HepG2 (cell line): ENCODE measurements around the gene IQSEC1. TPM values are rescaled to one million over a fixed set of nuclear protein-coding genes. Genes with fewer than 3 reads are reported as not detected.

Experiments used
- CENPX ChIP-seq: sonication (generic); formaldehyde crosslinking; IDR thresholded peaks from 2 replicates; pipeline ENCODE4 v1.9.0; 2021; ENCODE audit warnings: mild to moderate bottlenecking, missing genetic modification reagents, moderate library complexity
- GATAD1 ChIP-seq: IDR thresholded peaks from 2 replicates; pipeline ENCODE4 v1.6.1; 2016; ENCODE audit warnings: missing genetic modification reagents, missing compliant biosample characterization
- GATAD2A ChIP-seq: IDR thresholded peaks from 2 replicates; pipeline ENCODE4 v1.6.1; 2016
- ISL2 ChIP-seq: sonication (generic); formaldehyde crosslinking; IDR thresholded peaks from 2 replicates; pipeline ENCODE4 v1.5.0; 2020; ENCODE audit warnings: missing genetic modification reagents
- JUND ChIP-seq: sonication (generic); formaldehyde crosslinking; IDR thresholded peaks from 2 replicates; pipeline ENCODE4 v1.8.0; 2022; ENCODE audit warnings: mild to moderate bottlenecking, missing genetic modification reagents
- KAT7 ChIP-seq: IDR thresholded peaks from 2 replicates; pipeline ENCODE4 v1.6.1; 2018; ENCODE audit warnings: borderline replicate concordance, missing compliant biosample characterization
- MIXL1 ChIP-seq: IDR thresholded peaks from 2 replicates; pipeline ENCODE4 v1.6.1; 2016
- RAD21 ChIP-seq: fragments of 450-650 bp; formaldehyde crosslinking; IDR thresholded peaks from 2 replicates; pipeline ENCODE4 v1.5.0; 2020; ENCODE audit warnings: mild to moderate bottlenecking
- SMAD9 ChIP-seq: sonication (generic); formaldehyde crosslinking; IDR thresholded peaks from 2 replicates; pipeline ENCODE4 v1.5.1; 2020; ENCODE audit warnings: mild to moderate bottlenecking, missing genetic modification reagents
- TCF7 ChIP-seq: sonication (generic); IDR thresholded peaks from 2 replicates; pipeline ENCODE4 v1.6.1; 2016; ENCODE audit warnings: antibody characterized with exemption, low read depth
- ZBTB3 ChIP-seq: sonication (generic); formaldehyde crosslinking; IDR thresholded peaks from 2 replicates; pipeline ENCODE4 v1.4.0; 2020; ENCODE audit warnings: low read depth, mild to moderate bottlenecking, moderate library complexity, missing genetic modification reagents, borderline replicate concordance
- ZNF264 ChIP-seq: sonication (generic); formaldehyde crosslinking; IDR thresholded peaks from 2 replicates; pipeline ENCODE4 v1.4.0; 2020; ENCODE audit warnings: missing genetic modification reagents
- ZNF562 ChIP-seq: sonication (generic); formaldehyde crosslinking; IDR thresholded peaks from 2 replicates; pipeline ENCODE4 v1.8.0; 2022; ENCODE audit warnings: missing genetic modification reagents, borderline replicate concordance
- ZNF570 ChIP-seq: sonication (generic); formaldehyde crosslinking; IDR thresholded peaks from 2 replicates; pipeline ENCODE4 v1.4.0; 2020; ENCODE audit warnings: mild to moderate bottlenecking, missing genetic modification reagents, borderline replicate concordance
- ZNF720 ChIP-seq: sonication (generic); formaldehyde crosslinking; IDR thresholded peaks from 2 replicates; pipeline ENCODE4 v1.4.0; 2020; ENCODE audit warnings: missing genetic modification reagents
- polyA plus RNA-seq, 8 experiments: library from polyadenylated mRNA; depleted of rRNA in 3 of 8; stranded (reverse) in 7 of 8; unstranded in 1 of 8; fragments of >200 nt; fragmentation: Illumina TruSeq in 4 of 8; extraction: Trizol in 4 of 8; gene quantifications; 2 replicates each; pipeline versions ENCODE4 v1.2.1 to v1.2.3, GENCODE V29; 2011 to 2016; ENCODE audit warnings: low read depth in 4 of 8, missing spikeins in 1 of 8, mixed read lengths in 1 of 8; ENCODE audit not compliant: insufficient read depth in 1 of 8
- total RNA-seq, 5 experiments: library from RNA; depleted of rRNA; stranded (reverse); fragments of >200 nt; fragmentation: Illumina TruSeq; extraction: Trizol; gene quantifications; 2 replicates each; pipeline ENCODE4 v1.2.3, GENCODE V29; 2016; ENCODE audit warnings: low read depth in 1 of 5
- TF ChIP-seq, protein P1 (sequence below): sonication (generic); formaldehyde crosslinking; IDR thresholded peaks from 2 replicates; pipeline ENCODE4 v1.4.0; 2020; ENCODE audit warnings: mild to moderate bottlenecking, missing genetic modification reagents
- TF ChIP-seq, protein P2 (sequence below): sonication (generic); formaldehyde crosslinking; IDR thresholded peaks from 2 replicates; pipeline ENCODE4 v1.4.0; 2020; ENCODE audit warnings: missing genetic modification reagents, borderline replicate concordance
- TF ChIP-seq, protein P3 (sequence below): sonication (generic); formaldehyde crosslinking; IDR thresholded peaks from 2 replicates; pipeline ENCODE4 v1.5.1; 2020; ENCODE audit warnings: missing genetic modification reagents, mild to moderate bottlenecking, borderline replicate concordance
- TF ChIP-seq, protein P4 (sequence below): sonication (generic); formaldehyde crosslinking; IDR thresholded peaks from 2 replicates; pipeline ENCODE4 v1.4.0; 2020; ENCODE audit warnings: missing genetic modification reagents
- TF ChIP-seq, protein P5 (sequence below): sonication (generic); formaldehyde crosslinking; IDR thresholded peaks from 2 replicates; pipeline ENCODE4 v1.4.0; 2020; ENCODE audit warnings: low read depth, mild to moderate bottlenecking, missing genetic modification reagents
- TF ChIP-seq, protein P6 (sequence below): IDR thresholded peaks from 2 replicates; pipeline ENCODE4 v1.6.1; 2016; ENCODE audit warnings: missing compliant biosample characterization, missing genetic modification reagents, borderline replicate concordance

The IQSEC1 gene
- total and polyA plus RNA-seq, 2 of the 13 experiments (the other 11 are each of a cell fraction or from before 2014, with no cell fraction given): 17.4 to 20.2 TPM

DNA sequence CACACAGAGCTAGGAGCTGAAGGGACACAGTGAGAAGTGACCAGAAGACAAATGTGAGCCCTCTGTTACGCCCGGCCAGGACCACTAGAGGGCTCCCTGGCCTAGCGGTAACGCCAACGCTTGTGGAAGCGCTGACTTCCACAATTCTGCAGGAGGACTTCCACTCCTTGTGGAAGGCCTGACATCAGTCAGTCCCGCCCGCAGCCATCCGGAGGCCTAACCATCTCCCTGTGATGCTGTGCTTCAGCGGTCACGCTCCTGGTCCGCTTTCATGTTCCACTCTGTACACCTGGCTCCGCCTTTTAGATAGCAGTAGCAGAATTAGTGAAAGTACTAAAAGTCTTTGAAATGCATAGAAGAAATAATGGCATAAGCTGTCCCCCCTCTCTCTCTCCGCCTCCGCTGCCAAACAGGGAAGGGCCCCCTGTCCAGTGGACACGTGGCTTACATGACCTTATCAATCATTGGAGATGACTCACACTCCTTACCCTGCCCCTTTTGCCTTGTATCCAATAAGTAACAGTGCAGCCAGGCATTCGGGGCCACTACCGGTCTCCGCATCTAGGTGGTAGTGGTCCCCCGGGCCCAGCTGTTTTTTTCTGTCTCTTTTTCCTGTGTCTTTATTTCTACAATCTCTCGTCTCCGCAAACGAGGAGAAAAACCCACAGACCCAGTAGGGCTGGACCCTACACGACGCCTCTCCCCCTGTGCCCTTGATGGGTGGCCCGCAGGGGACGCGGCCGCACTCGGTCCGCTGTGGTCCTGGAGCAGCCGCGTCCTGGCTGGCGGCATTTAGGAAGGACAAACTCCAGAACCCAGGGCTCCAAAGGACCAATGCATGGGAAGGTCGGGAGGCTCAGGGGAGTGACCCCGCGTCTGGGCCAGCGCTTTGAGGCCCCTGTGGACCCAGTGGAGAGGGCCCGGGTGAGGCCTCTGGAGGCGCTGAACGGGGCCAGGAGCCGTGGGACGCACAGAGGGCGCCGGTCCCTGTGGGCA lies 204.9 kb downstream of the IQSEC1 start (continued):
- peak; percentile 53; the same call in 1 of the 2 replicates for TF ChIP-seq ISL2 (CRISPR knock-in tag)
- no peak for TF ChIP-seq GATAD1
- TF ChIP-seq, protein P1, sequence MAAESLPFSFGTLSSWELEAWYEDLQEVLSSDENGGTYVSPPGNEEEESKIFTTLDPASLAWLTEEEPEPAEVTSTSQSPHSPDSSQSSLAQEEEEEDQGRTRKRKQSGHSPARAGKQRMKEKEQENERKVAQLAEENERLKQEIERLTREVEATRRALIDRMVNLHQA: no peak
- TF ChIP-seq MIXL1 (CRISPR knock-in tag): peak; percentile 62; the same call in 1 of the 2 replicates
- TF ChIP-seq, protein P2, sequence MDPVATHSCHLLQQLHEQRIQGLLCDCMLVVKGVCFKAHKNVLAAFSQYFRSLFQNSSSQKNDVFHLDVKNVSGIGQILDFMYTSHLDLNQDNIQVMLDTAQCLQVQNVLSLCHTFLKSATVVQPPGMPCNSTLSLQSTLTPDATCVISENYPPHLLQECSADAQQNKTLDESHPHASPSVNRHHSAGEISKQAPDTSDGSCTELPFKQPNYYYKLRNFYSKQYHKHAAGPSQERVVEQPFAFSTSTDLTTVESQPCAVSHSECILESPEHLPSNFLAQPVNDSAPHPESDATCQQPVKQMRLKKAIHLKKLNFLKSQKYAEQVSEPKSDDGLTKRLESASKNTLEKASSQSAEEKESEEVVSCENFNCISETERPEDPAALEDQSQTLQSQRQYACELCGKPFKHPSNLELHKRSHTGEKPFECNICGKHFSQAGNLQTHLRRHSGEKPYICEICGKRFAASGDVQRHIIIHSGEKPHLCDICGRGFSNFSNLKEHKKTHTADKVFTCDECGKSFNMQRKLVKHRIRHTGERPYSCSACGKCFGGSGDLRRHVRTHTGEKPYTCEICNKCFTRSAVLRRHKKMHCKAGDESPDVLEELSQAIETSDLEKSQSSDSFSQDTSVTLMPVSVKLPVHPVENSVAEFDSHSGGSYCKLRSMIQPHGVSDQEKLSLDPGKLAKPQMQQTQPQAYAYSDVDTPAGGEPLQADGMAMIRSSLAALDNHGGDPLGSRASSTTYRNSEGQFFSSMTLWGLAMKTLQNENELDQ (CRISPR knock-in tag): no peak
- TF ChIP-seq RAD21 (CRISPR knock-in tag): peak; percentile 91
- TF ChIP-seq ZNF264 (CRISPR knock-in tag): no peak
- TF ChIP-seq ZNF570: no peak
- TF ChIP-seq, protein P3, sequence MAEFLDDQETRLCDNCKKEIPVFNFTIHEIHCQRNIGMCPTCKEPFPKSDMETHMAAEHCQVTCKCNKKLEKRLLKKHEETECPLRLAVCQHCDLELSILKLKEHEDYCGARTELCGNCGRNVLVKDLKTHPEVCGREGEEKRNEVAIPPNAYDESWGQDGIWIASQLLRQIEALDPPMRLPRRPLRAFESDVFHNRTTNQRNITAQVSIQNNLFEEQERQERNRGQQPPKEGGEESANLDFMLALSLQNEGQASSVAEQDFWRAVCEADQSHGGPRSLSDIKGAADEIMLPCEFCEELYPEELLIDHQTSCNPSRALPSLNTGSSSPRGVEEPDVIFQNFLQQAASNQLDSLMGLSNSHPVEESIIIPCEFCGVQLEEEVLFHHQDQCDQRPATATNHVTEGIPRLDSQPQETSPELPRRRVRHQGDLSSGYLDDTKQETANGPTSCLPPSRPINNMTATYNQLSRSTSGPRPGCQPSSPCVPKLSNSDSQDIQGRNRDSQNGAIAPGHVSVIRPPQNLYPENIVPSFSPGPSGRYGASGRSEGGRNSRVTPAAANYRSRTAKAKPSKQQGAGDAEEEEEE (CRISPR knock-in tag): no peak
- no peak for TF ChIP-seq CENPX (CRISPR knock-in tag)
- TF ChIP-seq, protein P4, sequence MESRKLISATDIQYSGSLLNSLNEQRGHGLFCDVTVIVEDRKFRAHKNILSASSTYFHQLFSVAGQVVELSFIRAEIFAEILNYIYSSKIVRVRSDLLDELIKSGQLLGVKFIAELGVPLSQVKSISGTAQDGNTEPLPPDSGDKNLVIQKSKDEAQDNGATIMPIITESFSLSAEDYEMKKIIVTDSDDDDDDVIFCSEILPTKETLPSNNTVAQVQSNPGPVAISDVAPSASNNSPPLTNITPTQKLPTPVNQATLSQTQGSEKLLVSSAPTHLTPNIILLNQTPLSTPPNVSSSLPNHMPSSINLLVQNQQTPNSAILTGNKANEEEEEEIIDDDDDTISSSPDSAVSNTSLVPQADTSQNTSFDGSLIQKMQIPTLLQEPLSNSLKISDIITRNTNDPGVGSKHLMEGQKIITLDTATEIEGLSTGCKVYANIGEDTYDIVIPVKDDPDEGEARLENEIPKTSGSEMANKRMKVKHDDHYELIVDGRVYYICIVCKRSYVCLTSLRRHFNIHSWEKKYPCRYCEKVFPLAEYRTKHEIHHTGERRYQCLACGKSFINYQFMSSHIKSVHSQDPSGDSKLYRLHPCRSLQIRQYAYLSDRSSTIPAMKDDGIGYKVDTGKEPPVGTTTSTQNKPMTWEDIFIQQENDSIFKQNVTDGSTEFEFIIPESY (CRISPR knock-in tag): peak; percentile 46; the same call in 1 of the 2 replicates
- TF ChIP-seq, protein P5, sequence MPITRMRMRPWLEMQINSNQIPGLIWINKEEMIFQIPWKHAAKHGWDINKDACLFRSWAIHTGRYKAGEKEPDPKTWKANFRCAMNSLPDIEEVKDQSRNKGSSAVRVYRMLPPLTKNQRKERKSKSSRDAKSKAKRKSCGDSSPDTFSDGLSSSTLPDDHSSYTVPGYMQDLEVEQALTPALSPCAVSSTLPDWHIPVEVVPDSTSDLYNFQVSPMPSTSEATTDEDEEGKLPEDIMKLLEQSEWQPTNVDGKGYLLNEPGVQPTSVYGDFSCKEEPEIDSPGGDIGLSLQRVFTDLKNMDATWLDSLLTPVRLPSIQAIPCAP (CRISPR knock-in tag): no peak
- no peak for TF ChIP-seq TCF7
- TF ChIP-seq ZBTB3: no peak
- TF ChIP-seq SMAD9 (CRISPR knock-in tag): no peak
- no peak for TF ChIP-seq ZNF720
- TF ChIP-seq KAT7 (CRISPR knock-in tag): no peak
- TF ChIP-seq, protein P6, sequence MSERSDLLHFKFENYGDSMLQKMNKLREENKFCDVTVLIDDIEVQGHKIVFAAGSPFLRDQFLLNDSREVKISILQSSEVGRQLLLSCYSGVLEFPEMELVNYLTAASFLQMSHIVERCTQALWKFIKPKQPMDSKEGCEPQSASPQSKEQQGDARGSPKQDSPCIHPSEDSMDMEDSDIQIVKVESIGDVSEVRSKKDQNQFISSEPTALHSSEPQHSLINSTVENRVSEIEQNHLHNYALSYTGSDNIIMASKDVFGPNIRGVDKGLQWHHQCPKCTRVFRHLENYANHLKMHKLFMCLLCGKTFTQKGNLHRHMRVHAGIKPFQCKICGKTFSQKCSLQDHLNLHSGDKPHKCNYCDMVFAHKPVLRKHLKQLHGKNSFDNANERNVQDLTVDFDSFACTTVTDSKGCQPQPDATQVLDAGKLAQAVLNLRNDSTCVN (CRISPR knock-in tag): peak; percentile 30; the same call in 1 of the 2 replicates
- 0 out of 2 replicates have a peak, but pooled peaks have one; percentile 30 for TF ChIP-seq GATAD2A (CRISPR knock-in tag)
- no peak for TF ChIP-seq ZNF562
- TF ChIP-seq JUND (CRISPR knock-in tag): 0 out of 2 replicates have a peak, but pooled peaks have one; percentile 20
